Liver (tissue), 9 donors: ENCODE data around the gene FAM204A. TPM values are rescaled to one million over a fixed set of nuclear protein-coding genes. Genes with fewer than 3 reads are reported as not detected.

ENCODE experiments used
- DNase-seq: peaks from one replicate; pipeline ENCODE4 v3.0.0-alpha.2; 2017; ENCODE audit warnings: low spot score
- H3K27ac ChIP-seq, 2 donors: one replicate each; pipeline ENCODE4 v1.7.0; 2013; ENCODE audit warnings: inconsistent platforms in 2 of 2, low read length in 2 of 2, control low read depth in 1 of 2, low read depth in 1 of 2, mild to moderate bottlenecking in 1 of 2
- H3K27me3 ChIP-seq, 4 donors: one replicate each; pipeline versions ENCODE4 v1.6.1 to v1.7.0; 2013; ENCODE audit warnings: low read length in 3 of 4, inconsistent platforms in 1 of 4, mild to moderate bottlenecking in 1 of 4, moderate library complexity in 1 of 4; ENCODE audit not compliant: control insufficient read depth in 4 of 4, insufficient read depth in 4 of 4
- H3K36me3 ChIP-seq, 4 donors: one replicate each; pipeline versions ENCODE4 v1.6.1 to v1.7.0; 2013; ENCODE audit warnings: low read length in 3 of 4, mild to moderate bottlenecking in 3 of 4, low read depth in 1 of 4, moderate library complexity in 1 of 4; ENCODE audit not compliant: control insufficient read depth in 4 of 4, insufficient read depth in 3 of 4
- H3K4me1 ChIP-seq, 4 donors: one replicate each; pipeline versions ENCODE4 v1.6.1 to v1.7.0; 2013; ENCODE audit warnings: low read length in 3 of 4, mild to moderate bottlenecking in 3 of 4, moderate library complexity in 1 of 4; ENCODE audit not compliant: control insufficient read depth in 4 of 4, insufficient read depth in 4 of 4
- H3K4me3 ChIP-seq, 3 donors: one replicate each; pipeline versions ENCODE4 v1.6.1 to v1.7.0; 2013; ENCODE audit warnings: low read length in 3 of 3, control low read depth in 1 of 3, low read depth in 1 of 3, mild to moderate bottlenecking in 1 of 3
- H3K9ac ChIP-seq, 2 donors: one replicate each; pipeline ENCODE4 v1.7.0; 2013; ENCODE audit warnings: low read length in 2 of 2, mild to moderate bottlenecking in 2 of 2, moderate library complexity in 2 of 2, control low read depth in 1 of 2, low read depth in 1 of 2
- H3K9me3 ChIP-seq, 4 donors: one replicate each; pipeline versions ENCODE4 v1.6.1 to v1.7.0; 2013; ENCODE audit warnings: low read length in 3 of 4; ENCODE audit not compliant: control insufficient read depth in 4 of 4
- ATF3 ChIP-seq: IDR thresholded peaks from 2 replicates; pipeline ENCODE4 v1.6.1; 2016; ENCODE audit warnings: antibody characterized with exemption
- EGR1 ChIP-seq, 2 donors: IDR thresholded peaks; 2 replicates each; pipeline ENCODE4 v1.6.1; 2016 to 2018; ENCODE audit warnings: antibody characterized with exemption in 2 of 2, low read depth in 2 of 2
- FOXA1 ChIP-seq: IDR thresholded peaks from 2 replicates; pipeline ENCODE4 v1.6.1; 2016; ENCODE audit warnings: antibody characterized with exemption
- FOXA2 ChIP-seq: IDR thresholded peaks from 2 replicates; pipeline ENCODE4 v1.6.1; 2016; ENCODE audit warnings: antibody characterized with exemption
- GABPA ChIP-seq, 2 donors: IDR thresholded peaks in 1 of 2; conservative IDR thresholded peaks in 1 of 2; 2 replicates each; pipeline ENCODE4 v1.6.1; 2016; ENCODE audit warnings: antibody characterized with exemption in 2 of 2, mild to moderate bottlenecking in 1 of 2, moderate library complexity in 1 of 2
- HNF4A ChIP-seq, 2 donors: conservative IDR thresholded peaks; 2 replicates each; pipeline ENCODE4 v1.6.1; 2016; ENCODE audit warnings: antibody characterized with exemption in 2 of 2, mild to moderate bottlenecking in 2 of 2
- HNF4G ChIP-seq: IDR thresholded peaks from 2 replicates; pipeline ENCODE4 v1.6.1; 2016; ENCODE audit warnings: antibody characterized with exemption
- JUND ChIP-seq, 2 donors: IDR thresholded peaks; 2 replicates each; pipeline ENCODE4 v1.6.1; 2016; ENCODE audit warnings: antibody characterized with exemption in 2 of 2
- NR2F2 ChIP-seq: IDR thresholded peaks from 2 replicates; pipeline ENCODE4 v1.6.1; 2016; ENCODE audit warnings: antibody characterized with exemption
- RAD21 ChIP-seq, 2 donors: IDR thresholded peaks; 2 replicates each; pipeline ENCODE4 v1.6.1; 2016; ENCODE audit warnings: antibody characterized with exemption in 2 of 2, mild to moderate bottlenecking in 2 of 2
- RXRA ChIP-seq, 2 donors: IDR thresholded peaks; 2 replicates each; pipeline ENCODE4 v1.6.1; 2017 to 2018; ENCODE audit warnings: antibody characterized with exemption in 2 of 2, mild to moderate bottlenecking in 1 of 2
- SP1 ChIP-seq: IDR thresholded peaks from 2 replicates; pipeline ENCODE4 v1.6.1; 2018; ENCODE audit warnings: antibody characterized with exemption, mild to moderate bottlenecking
- TAF1 ChIP-seq: conservative IDR thresholded peaks from 2 replicates; pipeline ENCODE4 v1.6.1; 2016; ENCODE audit warnings: antibody characterized with exemption, mild to moderate bottlenecking
- YY1 ChIP-seq: IDR thresholded peaks from 2 replicates; pipeline ENCODE4 v1.6.1; 2016; ENCODE audit warnings: antibody characterized with exemption, mild to moderate bottlenecking
- WGBS: extraction: QIAGEN DNeasy Blood & Tissue Kit; methylation state at CpG from one replicate; pipeline ENCODE4 v1.1.7; 2013; 5-methylcytosine and 5-hydroxymethylcytosine counted together
- polyA plus RNA-seq, 2 donors: library from polyadenylated mRNA; stranded (reverse) in 1 of 2; unstranded in 1 of 2; fragments of 200-250 nt in 1 of 2; fragments of >200 nt in 1 of 2; fragmentation: Nextera tagmentation in 1 of 2; extraction: Ambion mirVana in 1 of 2; gene quantifications; one replicate each; pipeline versions ENCODE4 v1.2.1 to v1.2.3, GENCODE V29; 2013 to 2015
- total RNA-seq, 2 donors: library from RNA; depleted of rRNA; stranded (reverse); fragments of >200 nt; gene quantifications; one replicate each; pipeline ENCODE4 v1.2.3, GENCODE V29; 2014
- TF ChIP-seq, protein P1 (sequence below): IDR thresholded peaks from 2 replicates; pipeline ENCODE4 v1.6.1; 2016; ENCODE audit warnings: antibody characterized with exemption, mild to moderate bottlenecking
- TF ChIP-seq, protein P2 (sequence below): fragments of 150-350 bp; IDR thresholded peaks from 2 replicates; pipeline ENCODE4 v1.5.1; 2017; ENCODE audit warnings: improper control_type of control experiment, low read depth, low read length; ENCODE audit not compliant: missing input control
- TF ChIP-seq, protein P3 (sequence below): IDR thresholded peaks from 2 replicates; pipeline ENCODE4 v1.6.1; 2016; ENCODE audit warnings: antibody characterized with exemption
- donor health status: healthy.
- donor health status: healthy.
- donor health status: healthy.
- donor health status: healthy.
- donor health status: healthy.

The FAM204A gene
- total and polyA plus RNA-seq, 4 donors = 17.4 to 22.8 (median 21.3) TPM

- no peaks in the 10 kb centered on the region for H3K36me3 ChIP-seq
- DNase-seq = no peak
- H3K9me3 ChIP-seq = peaks cover 0 to 4% (median 0%) of the 10 kb centered on the region in 4 donors
- H3K27me3 ChIP-seq = no peaks in the 10 kb centered on the region
- no peak overlapping the region for H3K4me3 ChIP-seq
- H3K27ac ChIP-seq = no peak overlapping the region
- WGBS = 89% methylated on average over 6 of the region's 6 CpGs
- no peak for TF ChIP-seq HNF4G
- no peak for TF ChIP-seq FOXA1
- TF ChIP-seq, protein P1, sequence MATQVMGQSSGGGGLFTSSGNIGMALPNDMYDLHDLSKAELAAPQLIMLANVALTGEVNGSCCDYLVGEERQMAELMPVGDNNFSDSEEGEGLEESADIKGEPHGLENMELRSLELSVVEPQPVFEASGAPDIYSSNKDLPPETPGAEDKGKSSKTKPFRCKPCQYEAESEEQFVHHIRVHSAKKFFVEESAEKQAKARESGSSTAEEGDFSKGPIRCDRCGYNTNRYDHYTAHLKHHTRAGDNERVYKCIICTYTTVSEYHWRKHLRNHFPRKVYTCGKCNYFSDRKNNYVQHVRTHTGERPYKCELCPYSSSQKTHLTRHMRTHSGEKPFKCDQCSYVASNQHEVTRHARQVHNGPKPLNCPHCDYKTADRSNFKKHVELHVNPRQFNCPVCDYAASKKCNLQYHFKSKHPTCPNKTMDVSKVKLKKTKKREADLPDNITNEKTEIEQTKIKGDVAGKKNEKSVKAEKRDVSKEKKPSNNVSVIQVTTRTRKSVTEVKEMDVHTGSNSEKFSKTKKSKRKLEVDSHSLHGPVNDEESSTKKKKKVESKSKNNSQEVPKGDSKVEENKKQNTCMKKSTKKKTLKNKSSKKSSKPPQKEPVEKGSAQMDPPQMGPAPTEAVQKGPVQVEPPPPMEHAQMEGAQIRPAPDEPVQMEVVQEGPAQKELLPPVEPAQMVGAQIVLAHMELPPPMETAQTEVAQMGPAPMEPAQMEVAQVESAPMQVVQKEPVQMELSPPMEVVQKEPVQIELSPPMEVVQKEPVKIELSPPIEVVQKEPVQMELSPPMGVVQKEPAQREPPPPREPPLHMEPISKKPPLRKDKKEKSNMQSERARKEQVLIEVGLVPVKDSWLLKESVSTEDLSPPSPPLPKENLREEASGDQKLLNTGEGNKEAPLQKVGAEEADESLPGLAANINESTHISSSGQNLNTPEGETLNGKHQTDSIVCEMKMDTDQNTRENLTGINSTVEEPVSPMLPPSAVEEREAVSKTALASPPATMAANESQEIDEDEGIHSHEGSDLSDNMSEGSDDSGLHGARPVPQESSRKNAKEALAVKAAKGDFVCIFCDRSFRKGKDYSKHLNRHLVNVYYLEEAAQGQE = no peak
- TF ChIP-seq JUND (IDR thresholded peaks at IDR 0.05) = no peak
- no peak for TF ChIP-seq GABPA (IDR thresholded peaks at IDR 0.05 in 1 of 2, conservative IDR thresholded peaks at IDR 0.05 in 1 of 2)
- TF ChIP-seq TAF1 = no peak
- no peak for TF ChIP-seq FOXA2
- no peak for TF ChIP-seq EGR1 (IDR thresholded peaks at IDR 0.05; ENCODE audit: low read depth in 2 of 2)
- no peak for TF ChIP-seq RXRA (IDR thresholded peaks at IDR 0.05)
- no peaks in the 10 kb centered on the region for H3K4me1 ChIP-seq
- H3K9ac ChIP-seq = no peak overlapping the region
These were observed 16.2 kb upstream of the FAM204A start for GRCh38 chr10:118358327-118358726.

DNA sequence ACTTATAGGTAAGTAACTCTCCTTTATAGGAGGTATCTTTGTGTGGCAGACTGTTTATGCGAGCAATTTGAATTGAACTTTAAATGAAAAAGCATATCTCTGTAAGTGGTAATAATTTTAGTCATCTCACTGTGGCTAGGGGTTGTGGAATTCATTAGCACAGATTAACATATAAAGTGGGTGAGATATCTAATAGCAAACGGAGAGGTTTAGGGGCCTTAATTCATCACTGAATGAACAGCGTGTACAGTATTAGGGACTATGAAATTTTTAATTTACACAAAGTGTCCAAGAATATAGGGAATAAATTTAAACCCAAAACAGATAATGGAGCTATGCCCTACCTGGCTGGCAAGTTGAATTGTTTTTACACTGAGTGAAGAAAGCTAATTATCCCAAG is 15.7 kb upstream of the FAM204A start:
- DNase-seq = no peak
- H3K4me1 ChIP-seq = no peaks in the 10 kb centered on the region
- no peak overlapping the region for H3K27ac ChIP-seq
- WGBS = 61% methylated on average over 3 of the region's 3 CpGs
- H3K36me3 ChIP-seq = no peaks in the 10 kb centered on the region
- TF ChIP-seq JUND (IDR thresholded peaks at IDR 0.05) (no peak), NR2F2 (no peak), EGR1 (IDR thresholded peaks at IDR 0.05; ENCODE audit: low read depth in 2 of 2) (no peak), HNF4G (no peak), RAD21 (IDR thresholded peaks at IDR 0.05) (no peak), HNF4A (conservative IDR thresholded peaks at IDR 0.05) (no peak), TAF1 (no peak), GABPA (IDR thresholded peaks at IDR 0.05 in 1 of 2, conservative IDR thresholded peaks at IDR 0.05 in 1 of 2) (no peak), YY1 (no peak), FOXA1 (no peak)
- TF ChIP-seq, protein P2, sequence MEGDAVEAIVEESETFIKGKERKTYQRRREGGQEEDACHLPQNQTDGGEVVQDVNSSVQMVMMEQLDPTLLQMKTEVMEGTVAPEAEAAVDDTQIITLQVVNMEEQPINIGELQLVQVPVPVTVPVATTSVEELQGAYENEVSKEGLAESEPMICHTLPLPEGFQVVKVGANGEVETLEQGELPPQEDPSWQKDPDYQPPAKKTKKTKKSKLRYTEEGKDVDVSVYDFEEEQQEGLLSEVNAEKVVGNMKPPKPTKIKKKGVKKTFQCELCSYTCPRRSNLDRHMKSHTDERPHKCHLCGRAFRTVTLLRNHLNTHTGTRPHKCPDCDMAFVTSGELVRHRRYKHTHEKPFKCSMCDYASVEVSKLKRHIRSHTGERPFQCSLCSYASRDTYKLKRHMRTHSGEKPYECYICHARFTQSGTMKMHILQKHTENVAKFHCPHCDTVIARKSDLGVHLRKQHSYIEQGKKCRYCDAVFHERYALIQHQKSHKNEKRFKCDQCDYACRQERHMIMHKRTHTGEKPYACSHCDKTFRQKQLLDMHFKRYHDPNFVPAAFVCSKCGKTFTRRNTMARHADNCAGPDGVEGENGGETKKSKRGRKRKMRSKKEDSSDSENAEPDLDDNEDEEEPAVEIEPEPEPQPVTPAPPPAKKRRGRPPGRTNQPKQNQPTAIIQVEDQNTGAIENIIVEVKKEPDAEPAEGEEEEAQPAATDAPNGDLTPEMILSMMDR = no peak
- peaks cover 0 to 3% (median 0%) of the 10 kb centered on the region in 4 donors for H3K9me3 ChIP-seq
- H3K9ac ChIP-seq = no peak overlapping the region
- no peak overlapping the region for H3K4me3 ChIP-seq
- H3K27me3 ChIP-seq = no peaks in the 10 kb centered on the region

- 88% methylated on average over 2 of the region's 2 CpGs for WGBS
- Histone ChIP-seq H3K36me3 (no peaks in the 10 kb centered on the region), H3K27me3 (no peaks in the 10 kb centered on the region), H3K4me3 (no peak overlapping the region), H3K27ac (no peak overlapping the region), H3K9ac (no peak overlapping the region), H3K9me3 (no peaks in the 10 kb centered on the region), H3K4me1 (no peaks in the 10 kb centered on the region)
- DNase-seq = no peak
- TF ChIP-seq RAD21 (IDR thresholded peaks at IDR 0.05) = no peak
- no peak for TF ChIP-seq RXRA (IDR thresholded peaks at IDR 0.05)
- TF ChIP-seq, protein P2 = no peak
- TF ChIP-seq HNF4G = no peak
- TF ChIP-seq EGR1 (IDR thresholded peaks at IDR 0.05; ENCODE audit: low read depth in 2 of 2) = no peak
- TF ChIP-seq, protein P3, sequence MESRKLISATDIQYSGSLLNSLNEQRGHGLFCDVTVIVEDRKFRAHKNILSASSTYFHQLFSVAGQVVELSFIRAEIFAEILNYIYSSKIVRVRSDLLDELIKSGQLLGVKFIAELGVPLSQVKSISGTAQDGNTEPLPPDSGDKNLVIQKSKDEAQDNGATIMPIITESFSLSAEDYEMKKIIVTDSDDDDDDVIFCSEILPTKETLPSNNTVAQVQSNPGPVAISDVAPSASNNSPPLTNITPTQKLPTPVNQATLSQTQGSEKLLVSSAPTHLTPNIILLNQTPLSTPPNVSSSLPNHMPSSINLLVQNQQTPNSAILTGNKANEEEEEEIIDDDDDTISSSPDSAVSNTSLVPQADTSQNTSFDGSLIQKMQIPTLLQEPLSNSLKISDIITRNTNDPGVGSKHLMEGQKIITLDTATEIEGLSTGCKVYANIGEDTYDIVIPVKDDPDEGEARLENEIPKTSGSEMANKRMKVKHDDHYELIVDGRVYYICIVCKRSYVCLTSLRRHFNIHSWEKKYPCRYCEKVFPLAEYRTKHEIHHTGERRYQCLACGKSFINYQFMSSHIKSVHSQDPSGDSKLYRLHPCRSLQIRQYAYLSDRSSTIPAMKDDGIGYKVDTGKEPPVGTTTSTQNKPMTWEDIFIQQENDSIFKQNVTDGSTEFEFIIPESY = no peak
- TF ChIP-seq ATF3 = no peak
- no peak for TF ChIP-seq SP1
- no peak for TF ChIP-seq YY1
These were observed 14.5 kb upstream of the FAM204A start for GRCh38 chr10:118356628-118357027.
